ENCODE measurements around the gene RNF20. TPM values are rescaled to one million over a fixed set of nuclear protein-coding genes. Genes with fewer than 3 reads are reported as not detected.

RNF20 gene
- total RNA-seq, 1 experiment from 2014 or later: 37.6 TPM

DNA sequence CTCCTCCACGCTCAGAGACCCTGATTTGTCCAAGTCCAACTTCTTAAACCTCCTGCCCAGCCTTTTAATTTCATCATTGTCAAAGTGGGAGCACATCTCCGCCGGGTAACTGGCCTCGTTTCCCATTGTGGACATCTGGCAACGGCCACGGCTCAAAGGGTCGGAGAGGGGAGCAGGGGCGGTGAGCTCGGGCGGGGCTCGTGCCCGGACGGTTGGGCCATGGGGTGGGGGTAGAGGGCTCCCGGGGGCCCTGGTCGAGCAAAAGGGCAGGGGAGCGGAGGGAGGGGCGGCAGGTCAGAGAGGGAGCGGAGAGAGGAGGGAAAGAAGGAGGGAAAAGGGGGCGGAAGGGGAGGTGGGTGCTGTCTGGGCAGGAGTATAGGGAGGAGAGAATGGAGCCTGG lies 61.1 kb downstream of the RNF20 start, which contains the start of gene PPP3R2:
PPP3R2 (minus strand) TSS at position 174 of the 400 bp plus-strand sequence; CDS start at position 126, 48 bp downstream.
- H3K79me2 ChIP-seq (ENCODE audit: insufficient read depth, low read length): no peaks in the 10 kb centered on the region
- H3K4me1 ChIP-seq (ENCODE audit: control insufficient read depth in 1 of 2, insufficient read depth in 2 of 2, low read length in 2 of 2): peaks cover 0 to 3% of the 10 kb centered on the region in 2 experiments; a peak in 1 of 4 replicates
- BruUV-seq (replicated peaks): no TSS peak
- no peak within 1 kb of the TSS for H3K4me3 ChIP-seq (replicated peaks in 1 of 2; ENCODE audit: low read depth in 1 of 2, low read length in 2 of 2)
- H3K27ac ChIP-seq (ENCODE audit: low read depth, low read length): no peak within 1 kb of the TSS
- no peak for DNase-seq (ENCODE audit: low read depth, low spot score)
- ChIA-PET RAD21 (ENCODE audit: low non-redundant PET in 1 of 2, low total read pairs in 2 of 2, uncharacterized antibody in 2 of 2, unreplicated experiment in 2 of 2) (no interaction called here), CTCF (no interaction called here), POLR2A (no interaction called here)
- H2AFZ ChIP-seq (ENCODE audit: low read depth, low read length, poor library complexity, severe bottlenecking): no peak within 1 kb of the TSS
- intact Hi-C loops (cut with micrococcal nuclease): no loop called here
- no peak for ATAC-seq
- no peak within 1 kb of the TSS for H3K9ac ChIP-seq (ENCODE audit: low read length)
- H4K20me1 ChIP-seq (ENCODE audit: insufficient read depth): no peaks in the 10 kb centered on the region
- H3K9me3 ChIP-seq (ENCODE audit: control insufficient read depth in 1 of 2, insufficient read depth in 1 of 2, low read depth in 1 of 2, low read length in 2 of 2): no peaks in the 10 kb centered on the region
- TF ChIP-seq ELF1 (IDR thresholded peaks at IDR 0.05; ENCODE audit: borderline replicate concordance, low read depth) (no peak), CEBPB (IDR thresholded peaks at IDR 0.05; ENCODE audit: low read depth) (no peak), CBX3 (IDR thresholded peaks at IDR 0.05; ENCODE audit: low read depth) (no peak), REST (IDR thresholded peaks at IDR 0.05; ENCODE audit: low read depth) (no peak), POLR2A (IDR thresholded peaks at IDR 0.05; ENCODE audit: borderline replicate concordance, extremely low read depth, insufficient read depth, insufficient read length) (no peak), YY1 (IDR thresholded peaks at IDR 0.05; ENCODE audit: extremely low read depth, insufficient replicate concordance, low read depth, low read length) (no peak), ATF3 (IDR thresholded peaks at IDR 0.05) (no peak), JUND (IDR thresholded peaks at IDR 0.05) (no peak), ZNF274 (IDR thresholded peaks at IDR 0.05; ENCODE audit: low read depth, low read length) (no peak), FOSL1 (IDR thresholded peaks at IDR 0.05; ENCODE audit: low read depth) (no peak), CTCF (IDR thresholded peaks at IDR 0.05 in 2 of 3, conservative IDR thresholded peaks at IDR 0.05 in 1 of 3; ENCODE audit: borderline replicate concordance in 1 of 3, insufficient read depth in 1 of 3, low read depth in 2 of 3, low read length in 2 of 3) (no peak), SRF (IDR thresholded peaks at IDR 0.05; ENCODE audit: low read depth) (no peak), POLR2AphosphoS5 (IDR thresholded peaks at IDR 0.05; ENCODE audit: low read depth, low read length) (no peak), EZH2 (IDR thresholded peaks at IDR 0.05) (no peak), EGR1 (IDR thresholded peaks at IDR 0.05; ENCODE audit: low read depth) (no peak), ZFX (IDR thresholded peaks at IDR 0.05) (no peak), EZH2phosphoT487 (IDR thresholded peaks at IDR 0.05; ENCODE audit: borderline replicate concordance) (no peak), SP1 (IDR thresholded peaks at IDR 0.05; ENCODE audit: low read depth) (no peak)
- TF ChIP-seq, protein P1, sequence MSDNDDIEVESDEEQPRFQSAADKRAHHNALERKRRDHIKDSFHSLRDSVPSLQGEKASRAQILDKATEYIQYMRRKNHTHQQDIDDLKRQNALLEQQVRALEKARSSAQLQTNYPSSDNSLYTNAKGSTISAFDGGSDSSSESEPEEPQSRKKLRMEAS (IDR thresholded peaks at IDR 0.05): no peak
- TF ChIP-seq, protein P2, sequence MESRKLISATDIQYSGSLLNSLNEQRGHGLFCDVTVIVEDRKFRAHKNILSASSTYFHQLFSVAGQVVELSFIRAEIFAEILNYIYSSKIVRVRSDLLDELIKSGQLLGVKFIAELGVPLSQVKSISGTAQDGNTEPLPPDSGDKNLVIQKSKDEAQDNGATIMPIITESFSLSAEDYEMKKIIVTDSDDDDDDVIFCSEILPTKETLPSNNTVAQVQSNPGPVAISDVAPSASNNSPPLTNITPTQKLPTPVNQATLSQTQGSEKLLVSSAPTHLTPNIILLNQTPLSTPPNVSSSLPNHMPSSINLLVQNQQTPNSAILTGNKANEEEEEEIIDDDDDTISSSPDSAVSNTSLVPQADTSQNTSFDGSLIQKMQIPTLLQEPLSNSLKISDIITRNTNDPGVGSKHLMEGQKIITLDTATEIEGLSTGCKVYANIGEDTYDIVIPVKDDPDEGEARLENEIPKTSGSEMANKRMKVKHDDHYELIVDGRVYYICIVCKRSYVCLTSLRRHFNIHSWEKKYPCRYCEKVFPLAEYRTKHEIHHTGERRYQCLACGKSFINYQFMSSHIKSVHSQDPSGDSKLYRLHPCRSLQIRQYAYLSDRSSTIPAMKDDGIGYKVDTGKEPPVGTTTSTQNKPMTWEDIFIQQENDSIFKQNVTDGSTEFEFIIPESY (IDR thresholded peaks at IDR 0.05; ENCODE audit: extremely low read depth, insufficient replicate concordance, low read length): no peak
- H3K36me3 ChIP-seq (ENCODE audit: control insufficient read depth in 1 of 2, insufficient read depth in 2 of 2, low read length in 2 of 2): no peaks in the 10 kb centered on the region
- no peaks in the 10 kb centered on the region for H3K9me2 ChIP-seq (ENCODE audit: insufficient read depth)
- H3K27me3 ChIP-seq (ENCODE audit: insufficient read depth, low read length): peaks cover 14% of the 10 kb centered on the region
- H3K4me2 ChIP-seq (ENCODE audit: low read length): no peak within 1 kb of the TSS
